ENCODE results near the gene STX18. TPM values are rescaled to one million over a fixed set of nuclear protein-coding genes. Genes with fewer than 3 reads are reported as not detected.

STX18 gene
- total and polyA plus RNA-seq, 10 of the 15 experiments (the other 5 are each of a cell fraction or from before 2014, with no cell fraction given), result 8.2 to 46.6 (median 31.1) TPM

DNA sequence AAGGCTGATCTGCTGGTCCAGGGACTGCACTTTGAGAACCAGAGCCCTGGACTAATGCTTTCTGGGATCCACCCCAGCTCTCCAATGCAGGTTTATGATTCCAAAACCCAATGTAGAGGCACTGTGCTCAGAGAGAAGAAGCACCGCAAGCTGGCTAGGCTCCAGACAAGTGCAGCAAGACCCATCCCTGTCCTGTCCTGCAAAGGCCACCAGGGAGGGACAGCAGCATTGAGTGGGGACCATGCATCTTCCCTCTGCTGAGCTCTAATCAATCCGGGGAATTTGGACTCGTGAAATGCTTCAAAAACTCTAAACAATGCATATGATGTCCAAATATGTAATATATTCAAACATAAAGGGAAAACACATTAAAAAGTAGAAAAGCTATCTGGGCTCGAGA lies 165.8 kb downstream of the STX18 start (continued):
- TF ChIP-seq, protein P1, sequence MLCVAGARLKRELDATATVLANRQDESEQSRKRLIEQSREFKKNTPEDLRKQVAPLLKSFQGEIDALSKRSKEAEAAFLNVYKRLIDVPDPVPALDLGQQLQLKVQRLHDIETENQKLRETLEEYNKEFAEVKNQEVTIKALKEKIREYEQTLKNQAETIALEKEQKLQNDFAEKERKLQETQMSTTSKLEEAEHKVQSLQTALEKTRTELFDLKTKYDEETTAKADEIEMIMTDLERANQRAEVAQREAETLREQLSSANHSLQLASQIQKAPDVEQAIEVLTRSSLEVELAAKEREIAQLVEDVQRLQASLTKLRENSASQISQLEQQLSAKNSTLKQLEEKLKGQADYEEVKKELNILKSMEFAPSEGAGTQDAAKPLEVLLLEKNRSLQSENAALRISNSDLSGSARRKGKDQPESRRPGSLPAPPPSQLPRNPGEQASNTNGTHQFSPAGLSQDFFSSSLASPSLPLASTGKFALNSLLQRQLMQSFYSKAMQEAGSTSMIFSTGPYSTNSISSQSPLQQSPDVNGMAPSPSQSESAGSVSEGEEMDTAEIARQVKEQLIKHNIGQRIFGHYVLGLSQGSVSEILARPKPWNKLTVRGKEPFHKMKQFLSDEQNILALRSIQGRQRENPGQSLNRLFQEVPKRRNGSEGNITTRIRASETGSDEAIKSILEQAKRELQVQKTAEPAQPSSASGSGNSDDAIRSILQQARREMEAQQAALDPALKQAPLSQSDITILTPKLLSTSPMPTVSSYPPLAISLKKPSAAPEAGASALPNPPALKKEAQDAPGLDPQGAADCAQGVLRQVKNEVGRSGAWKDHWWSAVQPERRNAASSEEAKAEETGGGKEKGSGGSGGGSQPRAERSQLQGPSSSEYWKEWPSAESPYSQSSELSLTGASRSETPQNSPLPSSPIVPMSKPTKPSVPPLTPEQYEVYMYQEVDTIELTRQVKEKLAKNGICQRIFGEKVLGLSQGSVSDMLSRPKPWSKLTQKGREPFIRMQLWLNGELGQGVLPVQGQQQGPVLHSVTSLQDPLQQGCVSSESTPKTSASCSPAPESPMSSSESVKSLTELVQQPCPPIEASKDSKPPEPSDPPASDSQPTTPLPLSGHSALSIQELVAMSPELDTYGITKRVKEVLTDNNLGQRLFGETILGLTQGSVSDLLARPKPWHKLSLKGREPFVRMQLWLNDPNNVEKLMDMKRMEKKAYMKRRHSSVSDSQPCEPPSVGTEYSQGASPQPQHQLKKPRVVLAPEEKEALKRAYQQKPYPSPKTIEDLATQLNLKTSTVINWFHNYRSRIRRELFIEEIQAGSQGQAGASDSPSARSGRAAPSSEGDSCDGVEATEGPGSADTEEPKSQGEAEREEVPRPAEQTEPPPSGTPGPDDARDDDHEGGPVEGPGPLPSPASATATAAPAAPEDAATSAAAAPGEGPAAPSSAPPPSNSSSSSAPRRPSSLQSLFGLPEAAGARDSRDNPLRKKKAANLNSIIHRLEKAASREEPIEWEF (IDR thresholded peaks at IDR 0.05; ENCODE audit: insufficient replicate concordance, low read depth, low read length), result no peak
- TF ChIP-seq MTA3 (IDR thresholded peaks at IDR 0.05; ENCODE audit: borderline replicate concordance, low read length), result no peak

DNA sequence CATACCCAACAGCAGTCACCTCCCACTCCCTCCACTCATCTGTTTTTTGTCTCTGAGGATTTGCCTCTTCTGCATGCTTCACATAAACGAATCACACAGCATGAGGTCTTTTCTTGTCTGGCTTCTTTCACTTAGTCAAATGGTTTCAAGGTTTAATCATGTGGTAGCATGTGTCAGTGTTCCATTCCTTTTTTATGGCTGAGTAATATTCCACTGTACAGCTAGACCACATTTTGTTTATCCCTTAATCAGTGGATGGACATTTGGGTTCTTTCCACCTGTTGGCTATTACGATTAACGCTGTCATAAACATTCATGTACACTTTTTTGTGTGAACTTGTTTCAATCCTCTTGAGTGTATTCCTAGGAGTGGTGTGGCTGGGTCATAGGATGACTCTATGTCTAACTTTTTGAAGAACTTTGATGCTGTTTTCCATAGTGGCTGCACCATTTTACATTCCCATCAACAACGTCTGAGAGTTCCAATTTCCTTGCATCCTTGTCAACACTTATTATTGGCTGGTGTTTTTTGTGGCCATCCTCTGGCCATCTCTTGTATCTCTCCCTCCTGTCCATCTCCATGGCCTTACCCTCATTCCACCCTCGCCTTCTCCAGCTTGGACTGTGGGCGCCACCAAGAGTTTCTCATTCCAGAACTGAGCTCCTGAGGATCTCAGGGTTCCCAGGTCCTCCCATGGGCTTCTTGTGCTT lies 167.3 kb downstream of the STX18 start:
- no peaks in the 10 kb centered on the region for H3K79me2 ChIP-seq (ENCODE audit: control insufficient read depth, insufficient read depth, low read length)
- intact Hi-C loops (cut with micrococcal nuclease; ENCODE audit: unreplicated experiment) (no loop called here), in situ Hi-C loops (cut with MboI) (no loop called here)
- BruUV-seq (replicated peaks), result no TSS peak
- CTCF ChIA-PET, result no interaction called here
- no peak for FAIRE-seq
- H3K9ac ChIP-seq (ENCODE audit: control insufficient read depth, insufficient read depth, low read length), result no peak overlapping the region
- no peak overlapping the region for H3K4me3 ChIP-seq
- no peak overlapping the region for H3K4me2 ChIP-seq (ENCODE audit: control insufficient read depth, insufficient read depth)
- DNase-seq (ENCODE audit: low read depth, low spot score), result no peak
- ATAC-seq, result no peak
- H3K36me3 ChIP-seq (ENCODE audit: control insufficient read depth in 2 of 2, insufficient read depth in 2 of 2, low read length in 1 of 2), result no peaks in the 10 kb centered on the region
- POLR2A ChIA-PET, result no interaction called here
- no peaks in the 10 kb centered on the region for H4K20me1 ChIP-seq (ENCODE audit: control insufficient read depth, insufficient read depth)
- no peaks in the 10 kb centered on the region for H3K4me1 ChIP-seq (ENCODE audit: control insufficient read depth, insufficient read depth, low read length)
- H3K27ac ChIP-seq (ENCODE audit: control insufficient read depth, insufficient read depth), result no peak overlapping the region
- RAD21 ChIA-PET (ENCODE audit: unreplicated experiment), result no interaction called here
- H3K27me3 ChIP-seq (replicated peaks in 1 of 2; ENCODE audit: control insufficient read depth in 2 of 2, insufficient read depth in 2 of 2, low read length in 1 of 2), result no peaks in the 10 kb centered on the region; a peak in 1 of 4 replicates
- H3K9me3 ChIP-seq (replicated peaks; ENCODE audit: control insufficient read depth, insufficient read depth, low read length), result no peaks in the 10 kb centered on the region
- TF ChIP-seq SREBF2 (IDR thresholded peaks at IDR 0.05; ENCODE audit: low read length), result no peak
- no peak for TF ChIP-seq MTA3 (IDR thresholded peaks at IDR 0.05; ENCODE audit: borderline replicate concordance, low read length)
- 45% methylated on average over 6 of the region's 6 CpGs for WGBS (ENCODE audit: insufficient coverage, insufficient replicate concordance, low lambda C conversion rate, missing lambda C conversion rate)
- SMC1A ChIA-PET (ENCODE audit: uncharacterized antibody, unreplicated experiment), result no interaction called here
- H2AFZ ChIP-seq (ENCODE audit: control insufficient read depth, low read depth, low read length), result no peak overlapping the region

Other genes starting within 250 kb of the STX18 start
- gene NSG1, start 154.9 kb downstream of the STX18 start, total RNA-seq (2014; rRNA removed), result not detected in 2 replicates
- gene NSG1, start 154.9 kb downstream of the STX18 start, total RNA-seq (2014; rRNA removed; fragmentation: Illumina TruSeq; extraction: Trizol), result not detected in 2 replicates
- gene NSG1, start 154.9 kb downstream of the STX18 start, total RNA-seq (2021), result 0.10 TPM in 1 of 2 replicates, not detected in the other
- gene NSG1, start 154.9 kb downstream of the STX18 start, polyA plus RNA-seq (2011; rRNA removed), result 0.03 TPM in 1 of 2 replicates, not detected in the other
- 0.06 TPM in 1 of 2 replicates, not detected in the other for gene NSG1, start 154.9 kb downstream of the STX18 start, polyA plus RNA-seq (2014; fragmentation: Illumina TruSeq; extraction: Trizol)
- not detected for gene NSG1, start 154.9 kb downstream of the STX18 start, polyA plus RNA-seq (2014; fragmentation: Nextera tagmentation; extraction: Ambion mirVana)
- gene NSG1, start 154.9 kb downstream of the STX18 start, polyA plus RNA-seq (2014; rRNA removed), result 0.22 TPM in 1 of 2 replicates, not detected in the other
- under 1 TPM; 0.15 to 0.19 TPM for gene NSG1, start 154.9 kb downstream of the STX18 start, polyA plus RNA-seq (2016; fragmentation: Nextera tagmentation; extraction: Ambion mirVana)